ENCODE measurements around the gene GHR.

GHR gene

DNA sequence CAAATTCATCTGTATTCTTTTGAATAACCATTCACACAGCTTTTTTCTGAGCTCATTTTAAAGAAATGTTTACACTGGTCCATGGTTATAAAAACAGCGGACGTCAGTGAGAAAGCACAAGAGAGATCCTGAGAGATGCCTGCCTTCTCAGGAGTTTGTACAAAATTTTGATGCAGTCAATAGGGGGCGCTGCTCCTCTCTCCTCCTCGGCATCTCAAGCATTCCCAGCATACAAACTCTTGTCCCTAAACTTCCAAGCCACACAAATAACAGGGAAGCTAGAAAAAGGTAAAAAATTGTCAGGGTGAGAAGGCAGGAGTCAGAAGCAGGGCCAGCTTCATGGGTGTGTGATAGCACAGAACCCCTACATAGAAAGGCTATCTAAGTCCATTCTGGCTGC is 322.2 kb downstream of the GHR start:
- DNase-seq: no peak

DNA sequence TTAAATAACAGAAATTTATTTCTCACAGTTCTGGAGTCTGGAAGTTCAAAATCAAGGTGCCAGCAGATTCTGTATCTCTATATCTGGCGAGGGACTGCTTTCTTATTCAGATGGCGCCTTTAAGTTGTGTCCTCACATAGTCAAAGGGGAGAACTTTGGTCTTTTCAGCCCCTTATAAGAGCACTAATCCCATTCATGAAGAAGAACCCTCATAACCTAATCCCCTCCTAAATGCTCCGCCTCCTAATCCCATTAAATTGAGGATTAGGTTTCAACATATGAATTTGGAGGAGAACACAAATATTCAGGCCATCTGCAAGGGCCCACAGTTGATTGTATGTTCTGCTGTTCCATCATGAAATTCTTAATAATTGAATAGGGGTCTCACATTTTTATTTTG is 322.6 kb downstream of the GHR start:
- no peak for DNase-seq

DNA sequence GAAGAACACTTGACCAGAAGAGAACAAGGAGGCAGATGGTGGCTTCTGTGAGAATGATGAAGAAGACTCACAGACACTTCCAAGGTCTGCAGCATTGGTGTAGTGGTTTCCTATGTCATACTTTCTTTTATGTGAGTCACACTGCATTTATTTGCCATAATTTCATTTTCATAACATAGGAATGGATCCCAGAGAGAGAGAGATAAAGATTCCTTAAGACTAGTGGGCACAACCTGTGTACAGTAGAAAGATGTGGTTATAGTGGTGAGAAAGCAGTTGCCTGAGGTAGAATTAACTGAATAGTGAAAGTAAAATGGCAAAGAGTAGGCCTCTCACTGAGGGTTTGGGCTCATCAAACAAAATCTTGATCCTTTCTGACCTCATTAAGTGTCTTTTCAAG is 325.8 kb downstream of the GHR start:
- DNase-seq: no peak

DNA sequence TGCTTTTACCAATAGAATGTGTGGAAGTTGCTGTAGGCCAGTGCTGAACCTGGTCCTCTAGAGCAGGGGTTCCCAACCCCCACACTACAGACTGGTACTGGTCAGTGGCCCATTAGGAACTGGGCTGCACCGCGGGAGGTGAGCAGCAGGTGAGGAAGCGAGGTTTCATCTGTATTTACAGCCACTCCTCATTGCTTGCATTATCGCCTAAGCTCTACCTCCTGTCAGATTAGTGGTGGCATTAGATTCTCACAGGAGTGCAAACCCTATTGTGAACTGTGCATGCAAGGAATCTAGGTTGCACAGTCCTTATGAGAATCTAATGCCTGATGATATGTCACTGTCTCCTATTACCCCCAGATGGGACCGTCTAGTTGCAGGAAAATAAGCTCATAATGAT is 327.3 kb downstream of the GHR start:
- DNase-seq: no peak

DNA sequence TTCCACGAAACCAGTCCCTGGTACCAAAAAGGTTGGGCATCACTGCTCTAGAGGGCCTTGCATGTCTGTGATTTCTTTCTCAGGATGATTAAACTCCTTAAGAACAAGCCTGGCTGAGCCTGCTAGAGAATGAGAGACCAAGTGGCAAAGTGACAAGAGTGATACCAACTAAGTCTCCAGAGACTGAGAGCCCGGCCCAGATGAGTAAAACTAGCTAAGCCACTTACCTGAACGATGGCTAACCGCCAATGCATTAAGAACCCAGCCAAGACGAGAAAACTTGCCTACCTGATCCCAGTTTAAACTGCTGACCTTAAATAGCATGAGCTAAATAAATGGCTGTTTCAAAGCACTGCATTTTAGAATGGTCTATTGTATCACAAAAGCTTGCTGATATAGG is 327.8 kb downstream of the GHR start:
- no peak for DNase-seq

DNA sequence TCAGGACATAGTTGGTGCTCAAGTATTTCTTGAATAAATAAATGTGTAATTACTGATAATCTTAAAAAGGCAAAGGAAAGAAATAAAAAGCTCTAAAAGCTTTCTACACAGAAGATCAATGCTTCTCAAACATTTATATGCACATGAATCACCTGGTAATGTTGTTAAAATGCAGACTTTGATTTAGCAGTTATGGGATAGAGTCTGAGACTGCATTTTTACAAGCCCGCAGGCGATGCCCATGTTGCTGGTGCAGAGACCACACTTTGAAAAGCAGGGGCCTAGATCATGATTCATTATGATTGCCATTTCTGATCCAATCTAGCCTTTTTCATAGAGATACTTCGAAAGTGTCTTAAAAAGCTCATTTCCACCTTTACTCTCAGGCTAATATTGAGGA is 329.9 kb downstream of the GHR start:
- DNase-seq: no peak

DNA sequence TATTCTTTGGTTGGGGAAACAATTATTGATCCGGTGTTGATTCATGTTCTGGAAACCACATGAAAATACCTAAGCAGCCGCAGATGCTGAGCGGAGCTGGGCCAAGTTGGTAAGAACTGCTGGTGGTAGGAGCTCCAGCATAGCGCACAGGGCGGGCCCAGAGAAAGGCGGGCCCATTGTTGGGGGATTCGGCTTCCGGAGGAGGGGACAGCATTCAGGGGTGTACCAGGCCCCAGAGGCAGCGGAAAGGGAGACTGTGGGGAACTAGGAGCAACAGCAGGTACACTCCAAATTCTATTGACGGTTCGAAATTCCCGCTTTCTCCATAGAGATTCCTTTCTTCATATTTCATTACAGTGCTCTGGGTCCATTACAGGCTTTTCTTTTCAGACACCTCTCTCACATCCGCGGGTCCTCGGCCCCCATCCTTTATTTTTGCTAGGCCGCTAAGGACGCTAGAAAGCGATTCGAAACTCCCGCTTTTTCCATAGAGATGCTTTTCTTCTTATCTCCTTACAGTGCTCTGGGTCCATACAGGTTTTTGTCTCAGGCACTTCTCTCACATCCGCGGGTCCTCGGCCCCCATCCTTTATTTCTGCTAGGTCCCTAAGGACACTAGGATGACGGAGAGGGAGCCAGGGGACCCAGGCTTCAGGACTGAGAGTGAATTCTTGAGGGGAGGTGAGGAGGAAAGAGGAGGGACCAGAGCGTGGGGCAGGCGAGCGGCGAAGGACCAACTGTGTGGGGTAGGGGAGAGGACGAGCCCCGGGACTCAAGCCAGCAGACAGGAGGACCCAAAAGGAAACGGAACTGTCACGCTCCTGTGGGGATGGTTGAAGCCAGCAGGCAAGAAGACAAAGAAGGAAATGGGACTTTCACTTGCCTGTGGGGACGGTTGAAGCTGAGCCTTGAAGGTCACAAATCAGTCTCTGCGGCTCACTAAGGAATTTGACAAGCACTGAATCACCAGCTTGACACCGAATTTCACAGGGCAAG is 333.7 kb downstream of the GHR start, which contains the start of gene CCDC152:
Gene CCDC152 (plus strand): TSS at position 213 of the 996 bp plus-strand sequence. CDS start 2,304 bp downstream, outside the sequence.
- DNase-seq: no peak

DNA sequence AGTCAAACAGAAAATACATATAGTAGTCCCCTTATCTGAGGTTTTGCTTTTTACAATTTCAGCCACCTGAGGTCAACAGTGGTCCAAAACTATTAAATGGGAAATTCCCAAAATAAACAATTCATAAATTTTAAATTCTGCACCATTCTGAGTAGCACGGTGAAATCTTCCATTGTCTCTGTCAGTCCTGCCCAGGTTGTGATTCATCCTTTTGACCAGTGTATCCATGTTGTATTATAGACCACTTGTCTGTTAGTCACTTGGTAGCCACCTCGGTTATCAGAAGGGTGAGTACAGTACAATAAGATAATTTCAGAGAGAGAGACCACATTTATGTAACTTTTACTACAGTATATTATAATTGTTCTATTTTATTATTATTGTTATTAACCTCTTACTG is 336.2 kb downstream of the GHR start:
- no peak for DNase-seq

DNA sequence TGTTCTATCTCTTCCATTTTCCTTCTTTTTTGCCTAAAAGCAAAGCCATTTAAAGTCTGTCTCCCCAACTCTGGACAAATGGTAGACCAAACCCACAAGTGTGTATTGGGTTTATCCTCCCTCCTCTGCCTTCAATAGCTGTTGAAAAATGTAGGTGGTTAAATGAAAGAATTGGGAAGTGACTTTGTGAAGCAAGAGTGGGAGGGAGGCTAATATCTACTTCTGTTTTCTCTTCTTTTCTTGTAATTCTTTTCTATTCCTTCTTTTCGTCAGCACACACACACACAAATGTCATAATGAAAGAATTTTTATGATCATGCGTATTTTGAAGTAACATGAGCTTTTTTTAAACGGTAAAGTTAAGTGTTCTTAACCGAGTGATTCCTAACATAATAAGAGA is 337.2 kb downstream of the GHR start:
- DNase-seq: no peak

DNA sequence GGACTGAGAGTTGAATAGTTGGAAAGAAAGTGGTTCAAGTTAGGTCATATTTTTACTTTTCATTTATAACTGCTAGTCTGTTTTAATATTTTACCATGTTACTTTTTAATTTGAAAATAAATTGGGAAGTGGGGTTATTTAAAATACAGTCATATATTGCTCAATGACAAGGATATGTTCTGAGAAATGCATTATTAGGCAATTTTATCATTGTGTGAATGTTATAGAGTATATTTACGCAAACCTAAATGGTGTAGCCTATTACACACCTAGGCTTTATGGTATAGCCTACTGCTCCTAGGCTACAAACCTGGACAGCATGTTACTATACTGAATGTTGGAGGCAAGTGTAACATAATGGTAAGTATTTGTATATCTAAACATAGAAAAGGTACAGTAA is 338.6 kb downstream of the GHR start:
- DNase-seq: no peak

DNA sequence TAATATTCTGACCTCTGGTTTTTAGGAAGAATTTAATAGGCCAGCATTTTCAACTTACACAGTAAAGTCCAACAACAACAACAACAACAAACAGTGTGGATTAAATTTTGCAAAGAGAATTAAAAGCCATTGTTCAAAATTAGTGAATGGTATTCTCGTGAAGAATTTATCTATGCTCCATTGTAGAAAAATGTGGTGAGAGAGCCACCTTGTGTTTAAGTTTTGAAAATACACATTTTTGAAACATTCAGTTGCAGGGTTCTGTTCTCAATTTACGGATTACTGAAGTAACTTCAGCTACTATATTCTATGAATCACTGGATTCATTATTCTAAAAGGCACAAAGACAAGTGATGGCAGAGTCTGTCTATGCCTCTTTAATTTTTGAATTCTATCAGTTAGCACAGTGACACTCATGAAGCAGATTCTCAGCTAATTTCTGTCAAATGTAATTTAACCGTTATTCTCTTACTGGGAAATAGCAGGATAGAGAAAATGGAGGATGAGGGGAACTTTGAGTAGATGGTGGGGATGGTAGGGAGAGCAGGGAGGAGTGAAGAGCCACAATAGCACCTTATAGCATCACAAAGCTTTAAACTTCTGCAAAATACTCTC is 344.4 kb downstream of the GHR start:
- DNase-seq: peak in 1 of 2 experiments; percentile 34

DNA sequence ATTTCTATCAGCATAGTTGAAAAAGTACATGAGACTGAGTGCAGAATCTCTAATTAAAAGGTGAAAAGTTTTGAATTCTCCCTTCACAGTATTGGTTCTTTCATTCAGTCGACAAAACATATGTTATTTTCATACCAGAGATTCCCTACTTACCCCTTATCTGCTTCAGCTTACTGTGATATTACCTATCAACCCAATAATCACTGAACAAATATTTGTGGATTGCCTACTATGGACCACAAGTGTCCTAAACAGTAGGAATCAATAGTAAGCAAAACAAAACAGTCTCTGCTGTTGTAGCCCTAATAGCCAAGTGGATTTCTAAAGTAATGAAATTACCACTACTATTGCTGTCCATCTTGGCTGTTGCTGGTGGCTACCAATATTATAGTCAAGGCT is 344.9 kb downstream of the GHR start:
- DNase-seq: no peak

DNA sequence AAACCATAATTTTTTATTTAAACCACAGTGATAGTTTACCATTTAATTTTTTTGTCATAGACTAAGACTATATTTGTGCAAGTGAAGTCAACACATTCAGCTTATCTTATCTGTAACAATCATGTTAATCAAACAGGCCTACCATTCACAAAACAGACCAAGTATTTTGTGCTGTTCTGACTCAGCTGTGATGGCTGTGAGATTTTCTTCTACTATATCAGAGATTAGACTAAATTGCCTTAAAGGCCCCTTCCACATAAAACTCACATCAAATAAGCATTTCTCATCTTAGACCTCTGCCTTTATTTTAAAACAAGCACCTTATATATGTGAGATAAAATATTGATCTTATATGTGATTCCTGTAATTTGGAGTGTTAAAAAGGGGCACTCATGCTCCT is 346.8 kb downstream of the GHR start:
- DNase-seq: no peak

All from NCI-H1930 (cell line).